ENCODE results near the gene PKM.

DNA sequence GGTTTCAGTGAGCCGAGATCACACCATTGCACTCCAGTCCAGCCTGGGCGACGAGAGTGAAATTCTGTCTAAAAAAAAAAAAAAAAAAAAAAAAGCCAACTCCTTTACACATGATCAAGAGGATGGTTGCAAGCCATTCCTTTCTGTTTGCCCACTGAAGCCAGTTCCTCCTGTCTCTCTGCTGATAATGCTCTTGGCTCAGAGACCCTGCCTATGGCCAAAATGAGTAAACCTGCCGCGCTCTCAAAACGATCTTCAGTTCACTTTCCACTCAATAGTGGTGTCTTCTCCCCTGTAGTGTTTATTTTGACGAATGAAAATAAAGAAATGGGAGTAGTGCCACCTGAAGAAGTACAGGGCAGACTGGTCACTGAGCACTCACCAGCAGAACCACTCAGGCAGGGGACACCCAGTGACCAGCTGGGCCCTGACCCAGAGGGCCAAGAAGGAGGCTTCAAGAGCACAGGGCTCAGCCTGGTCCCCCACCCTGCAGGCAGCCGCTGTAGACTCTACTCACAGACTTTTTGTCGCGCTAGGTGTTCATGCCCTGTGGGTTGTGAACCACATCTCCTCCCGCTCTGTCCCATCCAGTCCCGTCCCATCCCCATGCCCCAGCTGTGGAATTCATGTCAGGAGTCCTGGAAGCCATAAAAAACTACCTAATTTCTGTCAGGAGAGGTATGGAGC, 57.0 kb downstream of the PKM start:
- TF ChIP-seq, protein P1, sequence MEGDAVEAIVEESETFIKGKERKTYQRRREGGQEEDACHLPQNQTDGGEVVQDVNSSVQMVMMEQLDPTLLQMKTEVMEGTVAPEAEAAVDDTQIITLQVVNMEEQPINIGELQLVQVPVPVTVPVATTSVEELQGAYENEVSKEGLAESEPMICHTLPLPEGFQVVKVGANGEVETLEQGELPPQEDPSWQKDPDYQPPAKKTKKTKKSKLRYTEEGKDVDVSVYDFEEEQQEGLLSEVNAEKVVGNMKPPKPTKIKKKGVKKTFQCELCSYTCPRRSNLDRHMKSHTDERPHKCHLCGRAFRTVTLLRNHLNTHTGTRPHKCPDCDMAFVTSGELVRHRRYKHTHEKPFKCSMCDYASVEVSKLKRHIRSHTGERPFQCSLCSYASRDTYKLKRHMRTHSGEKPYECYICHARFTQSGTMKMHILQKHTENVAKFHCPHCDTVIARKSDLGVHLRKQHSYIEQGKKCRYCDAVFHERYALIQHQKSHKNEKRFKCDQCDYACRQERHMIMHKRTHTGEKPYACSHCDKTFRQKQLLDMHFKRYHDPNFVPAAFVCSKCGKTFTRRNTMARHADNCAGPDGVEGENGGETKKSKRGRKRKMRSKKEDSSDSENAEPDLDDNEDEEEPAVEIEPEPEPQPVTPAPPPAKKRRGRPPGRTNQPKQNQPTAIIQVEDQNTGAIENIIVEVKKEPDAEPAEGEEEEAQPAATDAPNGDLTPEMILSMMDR (conservative IDR thresholded peaks at IDR 0.05 in 1 of 2, IDR thresholded peaks at IDR 0.05 in 1 of 2; ENCODE audit: extremely low read depth in 1 of 2, insufficient read depth in 1 of 2, low read depth in 1 of 2, low read length in 2 of 2): no peak
- TF ChIP-seq EZH2 (IDR thresholded peaks at IDR 0.05; ENCODE audit: borderline replicate concordance, low read length): no peak

Measured in mammary epithelial cell (primary cell).